ENCODE measurements around the gene EIF2AK3.
"Not testable (repeated sequence)": the region's sequence is repeated elsewhere in the genome, so short reads cannot be mapped to it uniquely, and the experiment has no call there.

The EIF2AK3 gene

DNA sequence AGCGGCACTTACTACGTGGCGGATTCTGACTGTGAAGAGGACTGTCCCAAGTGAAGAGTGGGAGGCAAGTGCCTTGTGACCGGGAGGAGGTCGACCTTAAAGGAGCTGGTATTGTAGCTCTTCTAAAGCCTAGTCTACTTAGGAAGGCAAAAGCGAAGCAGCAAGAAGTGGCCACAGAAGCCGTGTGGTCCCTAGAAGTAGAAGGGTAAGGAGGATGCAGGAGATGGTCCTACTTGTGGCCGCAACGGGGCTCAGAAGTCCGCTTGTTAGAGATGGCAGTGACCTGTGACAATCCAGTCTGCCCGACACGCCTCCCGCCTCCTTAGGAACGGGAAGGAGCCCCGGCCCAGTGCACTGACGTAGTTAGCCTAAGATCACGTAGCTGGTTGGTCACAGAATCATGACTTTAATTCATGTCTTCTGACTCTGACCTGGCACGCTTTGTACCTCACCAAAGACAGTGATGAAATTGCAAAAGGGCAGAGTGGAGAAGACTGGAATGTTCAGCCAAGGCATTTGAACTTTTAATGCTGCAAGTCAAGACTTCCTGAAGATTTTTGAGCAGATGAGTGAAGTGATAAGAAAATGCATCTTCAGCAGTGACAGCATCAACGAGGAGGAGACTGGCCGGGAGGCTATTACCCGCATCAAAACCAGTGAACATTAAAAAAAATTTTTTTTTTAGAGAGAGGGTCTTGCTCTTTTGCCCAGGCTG lies 749 bp upstream of the EIF2AK3 start:
- in situ Hi-C loops (cut with HindIII; ENCODE audit: low sequenced_read_pairs), result no loop called here
- peak overlapping the region; percentile 78 for H3K4me3 ChIP-seq (ENCODE audit: low read depth, low read length)
- TF ChIP-seq, protein P1, sequence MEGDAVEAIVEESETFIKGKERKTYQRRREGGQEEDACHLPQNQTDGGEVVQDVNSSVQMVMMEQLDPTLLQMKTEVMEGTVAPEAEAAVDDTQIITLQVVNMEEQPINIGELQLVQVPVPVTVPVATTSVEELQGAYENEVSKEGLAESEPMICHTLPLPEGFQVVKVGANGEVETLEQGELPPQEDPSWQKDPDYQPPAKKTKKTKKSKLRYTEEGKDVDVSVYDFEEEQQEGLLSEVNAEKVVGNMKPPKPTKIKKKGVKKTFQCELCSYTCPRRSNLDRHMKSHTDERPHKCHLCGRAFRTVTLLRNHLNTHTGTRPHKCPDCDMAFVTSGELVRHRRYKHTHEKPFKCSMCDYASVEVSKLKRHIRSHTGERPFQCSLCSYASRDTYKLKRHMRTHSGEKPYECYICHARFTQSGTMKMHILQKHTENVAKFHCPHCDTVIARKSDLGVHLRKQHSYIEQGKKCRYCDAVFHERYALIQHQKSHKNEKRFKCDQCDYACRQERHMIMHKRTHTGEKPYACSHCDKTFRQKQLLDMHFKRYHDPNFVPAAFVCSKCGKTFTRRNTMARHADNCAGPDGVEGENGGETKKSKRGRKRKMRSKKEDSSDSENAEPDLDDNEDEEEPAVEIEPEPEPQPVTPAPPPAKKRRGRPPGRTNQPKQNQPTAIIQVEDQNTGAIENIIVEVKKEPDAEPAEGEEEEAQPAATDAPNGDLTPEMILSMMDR (IDR thresholded peaks at IDR 0.05; ENCODE audit: low read depth, low read length), result no peak
- DNase-seq (ENCODE audit: low read depth, low spot score), result peak; percentile 92

DNA sequence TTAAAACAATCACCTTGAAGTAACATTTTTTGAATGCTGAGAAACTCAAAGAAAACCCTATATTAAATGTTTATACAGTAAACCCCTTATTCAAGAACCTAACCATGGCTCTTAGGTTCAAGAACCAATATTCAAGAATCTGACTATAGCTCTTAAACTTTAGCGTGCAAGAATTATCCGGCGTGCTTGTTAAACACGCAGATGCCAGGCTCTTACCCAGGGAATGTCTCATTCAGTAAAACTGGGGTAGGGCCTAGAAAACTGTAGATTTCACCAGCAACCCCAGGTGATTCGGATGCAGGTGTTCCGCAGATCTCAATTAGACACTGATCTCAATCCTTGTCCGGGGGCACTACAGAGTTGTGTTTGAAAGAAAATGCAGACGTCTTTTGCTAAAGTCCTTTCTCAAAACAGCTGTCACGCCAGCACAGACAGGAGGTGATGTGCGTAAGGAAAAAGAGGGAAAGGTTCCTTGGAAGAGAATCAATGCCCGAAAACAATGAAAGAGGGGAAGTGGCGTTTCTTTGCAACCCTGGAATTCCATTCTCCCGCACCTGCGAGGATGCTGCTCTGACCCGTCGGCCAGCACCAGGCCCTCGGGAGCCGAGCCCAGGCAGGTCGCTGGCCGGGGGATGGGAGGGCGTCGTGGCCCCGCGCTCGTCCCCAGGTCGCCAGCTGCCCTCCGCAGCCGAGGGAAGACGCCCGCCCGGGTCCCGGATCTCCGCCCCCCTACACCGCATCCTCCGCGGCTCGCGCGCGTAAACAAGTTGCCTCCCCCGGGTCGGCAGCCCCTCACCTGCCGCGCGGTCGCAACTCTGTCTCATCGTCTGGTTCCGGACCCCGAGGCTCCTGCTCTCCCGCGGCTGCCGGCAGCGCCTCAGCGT lies 851 bp downstream of the EIF2AK3 start:
- TF ChIP-seq, protein P1 (IDR thresholded peaks at IDR 0.05; ENCODE audit: low read depth, low read length), result no peak
- peak; percentile 16 for DNase-seq (ENCODE audit: low read depth, low spot score)
- peak overlapping the region; percentile 66 for H3K4me3 ChIP-seq (ENCODE audit: low read depth, low read length)
- in situ Hi-C loops (cut with HindIII; ENCODE audit: low sequenced_read_pairs), result no loop called here

DNA sequence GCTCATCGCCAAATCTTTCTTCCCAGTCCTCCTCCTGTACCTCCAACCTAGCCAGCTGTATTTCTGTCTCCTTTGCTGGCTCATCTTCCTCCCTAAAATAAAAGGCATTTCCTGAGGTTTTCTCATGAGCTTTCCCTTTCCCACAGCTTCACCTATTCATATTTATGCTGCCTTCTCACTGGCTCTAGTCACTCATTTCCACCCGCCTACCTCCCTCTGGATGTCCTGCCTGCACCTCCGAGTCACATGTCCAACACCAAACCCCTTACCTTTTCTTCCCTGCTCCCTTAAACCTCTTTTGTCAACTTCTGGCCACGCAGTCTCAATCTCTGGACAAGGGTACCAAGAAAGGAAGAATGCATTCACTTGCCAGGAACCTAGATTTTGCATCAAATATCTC lies 2.8 kb downstream of the EIF2AK3 start:
- H3K4me3 ChIP-seq (ENCODE audit: low read depth, low read length), result no peak overlapping the region
- TF ChIP-seq, protein P1 (IDR thresholded peaks at IDR 0.05; ENCODE audit: low read depth, low read length), result no peak
- DNase-seq (ENCODE audit: low read depth, low spot score), result no peak
- in situ Hi-C loops (cut with HindIII; ENCODE audit: low sequenced_read_pairs), result no loop called here

DNA sequence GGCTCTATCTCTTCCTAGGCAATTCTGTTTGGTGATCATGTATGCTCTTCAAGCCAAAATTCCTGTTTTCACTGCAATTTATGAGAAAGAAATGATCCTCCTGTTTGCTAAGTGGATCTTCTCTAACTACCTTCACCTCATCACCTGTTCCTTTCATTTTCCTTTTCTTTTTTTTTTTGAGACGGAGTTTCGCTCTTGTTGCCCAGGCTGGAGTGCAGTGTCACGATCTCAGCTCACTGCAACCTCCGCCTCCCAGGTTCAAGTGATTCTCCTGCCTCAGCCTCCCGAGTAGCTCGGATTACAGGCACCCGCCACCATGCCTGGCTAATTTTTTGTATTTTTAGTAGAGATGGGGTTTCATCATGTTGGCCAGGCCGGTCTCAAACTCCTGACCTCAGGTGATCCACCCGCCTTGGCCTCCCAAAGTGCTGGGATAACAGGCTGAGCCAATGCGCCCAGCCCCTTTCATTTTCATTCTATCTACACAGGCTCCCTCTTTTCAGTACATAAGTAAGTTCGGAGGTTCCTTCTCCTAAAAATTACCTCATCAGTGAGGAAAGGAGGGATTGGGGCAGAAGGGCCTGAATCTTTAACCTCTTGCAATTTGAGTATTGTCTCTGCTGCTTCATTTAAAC lies 3.3 kb downstream of the EIF2AK3 start:
- DNase-seq (ENCODE audit: low read depth, low spot score); in situ Hi-C loops (cut with HindIII; ENCODE audit: low sequenced_read_pairs); H3K4me3 ChIP-seq (ENCODE audit: low read depth, low read length): not testable (repeated sequence)

DNA sequence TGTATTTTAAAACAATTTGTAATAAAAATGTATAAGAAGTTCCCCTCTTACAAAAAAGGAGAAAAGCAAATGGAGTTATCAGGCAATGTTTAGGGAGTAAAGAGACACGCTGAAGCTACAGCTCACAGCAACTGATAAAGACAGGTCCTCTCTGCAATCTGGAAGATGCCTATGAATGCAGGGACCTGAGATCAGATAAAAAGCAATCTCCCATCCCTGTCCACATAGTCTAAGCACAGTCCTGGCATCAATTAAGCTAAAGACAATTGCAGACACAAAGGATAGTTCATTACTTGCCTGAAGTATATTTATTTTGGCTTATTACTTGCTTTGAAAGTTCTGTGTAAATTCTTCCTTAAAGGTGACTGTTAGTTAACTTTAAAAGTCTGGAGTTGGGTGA lies 5.0 kb downstream of the EIF2AK3 start:
- in situ Hi-C loops (cut with HindIII; ENCODE audit: low sequenced_read_pairs), result no loop called here

DNA sequence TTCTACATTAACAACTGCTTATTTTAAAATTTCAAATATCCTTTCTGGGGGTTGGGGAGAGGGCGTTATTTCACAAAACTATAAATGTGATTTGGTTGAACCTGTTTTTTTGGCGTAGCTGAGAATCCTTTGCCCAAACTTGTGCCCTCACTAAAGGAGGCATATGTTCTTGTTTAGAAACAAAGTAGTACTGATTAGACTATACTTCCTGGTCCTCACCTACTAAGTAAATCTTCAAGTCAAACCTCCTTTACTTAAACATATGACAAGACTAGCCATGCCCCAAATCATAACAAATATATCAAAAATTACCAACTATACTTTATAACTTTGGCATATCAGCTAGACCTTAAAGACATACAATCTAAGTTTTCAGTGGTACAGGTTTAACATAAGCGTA lies 5.8 kb downstream of the EIF2AK3 start:
- in situ Hi-C loops (cut with HindIII; ENCODE audit: low sequenced_read_pairs), result no loop called here
- no peak for DNase-seq (ENCODE audit: low read depth, low spot score)
- TF ChIP-seq, protein P1 (IDR thresholded peaks at IDR 0.05; ENCODE audit: low read depth, low read length), result no peak
- no peak overlapping the region for H3K4me3 ChIP-seq (ENCODE audit: low read depth, low read length)

More for the DNA sequence above, 5.0 kb downstream of the EIF2AK3 start:
- H3K4me3 ChIP-seq (ENCODE audit: low read depth, low read length), result no peak overlapping the region
- no peak for DNase-seq (ENCODE audit: low read depth, low spot score)
- TF ChIP-seq, protein P1 (IDR thresholded peaks at IDR 0.05; ENCODE audit: low read depth, low read length), result no peak

Measured in astrocyte of the spinal cord (primary cell).